GM18868 (cell line): ENCODE data around the gene DNAI4.
A peak's percentile ranks its signal among the peaks of the same experiment; 100 is the strongest.

Experiments
- ATAC-seq: cut with Tn5 transposase; IDR thresholded peaks from one replicate; pipeline ENCODE4 v1.9.1; 2021; ENCODE audit warnings: mild to moderate bottlenecking, moderate library complexity; ENCODE audit not compliant: unreplicated experiment

The DNAI4 gene

GRCh38 chr1:66768965-66769364 is 155.7 kb downstream of the DNAI4 start:
- ATAC-seq = no peak

GRCh38 chr1:66767626-66768025 is 157.0 kb downstream of the DNAI4 start:
- no peak for ATAC-seq

GRCh38 chr1:66764994-66765578 is 159.6 kb downstream of the DNAI4 start:
- ATAC-seq = peak; percentile 63
